ENCODE results near the gene LRRC52.

- TF ChIP-seq CTCF (IDR thresholded peaks at IDR 0.05) (no peak), POLR2A (IDR thresholded peaks at IDR 0.05) (no peak)
Observed at GRCh38 chr1:165570078-165570477, 26.3 kb downstream of the LRRC52 start.

All from Peyer's patch (tissue), 4 donors.